LHCN-M2 (cell line): ENCODE results near the gene LRP6. TPM values are rescaled to one million over a fixed set of nuclear protein-coding genes. Genes with fewer than 3 reads are reported as not detected.
"Not testable (repeated sequence)": the region's sequence is repeated elsewhere in the genome, so short reads cannot be mapped to it uniquely, and the experiment has no call there.

ENCODE experiments used
- DNase-seq: peaks from one replicate; pipeline ENCODE4 v3.0.0-alpha.2; 2012; ENCODE audit warnings: low read depth
- total RNA-seq: library from RNA; depleted of rRNA; stranded (reverse); fragments of >200 nt; gene quantifications from 2 replicates; pipeline ENCODE4 v1.2.3, GENCODE V29; 2014

The LRP6 gene
- total RNA-seq, 1 experiment from 2014 or later: 10.3 TPM

GRCh38 chr12:12181511-12181910 is 85.3 kb downstream of the LRP6 start:
- DNase-seq: peak; percentile 59

- DNase-seq: no peak
These were observed 86.3 kb downstream of the LRP6 start for GRCh38 chr12:12180575-12180974.

GRCh38 chr12:12180136-12180535 is 86.7 kb downstream of the LRP6 start:
- no peak for DNase-seq

GRCh38 chr12:12178559-12178958 is 88.3 kb downstream of the LRP6 start:
- DNase-seq: no peak

- DNase-seq: no peak
These were observed 90.4 kb downstream of the LRP6 start for GRCh38 chr12:12176402-12176801.

GRCh38 chr12:12171991-12172511 is 94.8 kb downstream of the LRP6 start:
- DNase-seq: peak; percentile 75

- DNase-seq: no peak
These were observed 99.0 kb downstream of the LRP6 start for GRCh38 chr12:12167847-12168246.

GRCh38 chr12:12166751-12167150 is 100.1 kb downstream of the LRP6 start:
- DNase-seq: no peak

- DNase-seq: peak; percentile 23
These were observed 106.9 kb downstream of the LRP6 start for GRCh38 chr12:12159988-12160387.

- DNase-seq: no peak
These were observed 108.0 kb downstream of the LRP6 start for GRCh38 chr12:12158858-12159257.

GRCh38 chr12:12157424-12157823 is 109.4 kb downstream of the LRP6 start:
- peak; percentile 24 for DNase-seq

- no peak for DNase-seq
These were observed 110.0 kb downstream of the LRP6 start for GRCh38 chr12:12156828-12157227.

GRCh38 chr12:12156116-12156515 is 110.7 kb downstream of the LRP6 start:
- no peak for DNase-seq

GRCh38 chr12:12153596-12153995 is 113.2 kb downstream of the LRP6 start:
- DNase-seq: no peak

GRCh38 chr12:12147111-12147510 is 119.7 kb downstream of the LRP6 start:
- DNase-seq: no peak

- not testable (repeated sequence) for DNase-seq
These were observed 122.3 kb downstream of the LRP6 start for GRCh38 chr12:12144531-12144930.

- no peak for DNase-seq
These were observed 125.8 kb downstream of the LRP6 start for GRCh38 chr12:12141000-12141399.

GRCh38 chr12:12138203-12139154 is 128.4 kb downstream of the LRP6 start:
- DNase-seq: no peak

GRCh38 chr12:12133785-12134184 is 133.1 kb downstream of the LRP6 start:
- no peak for DNase-seq

GRCh38 chr12:12133259-12133658 is 133.6 kb downstream of the LRP6 start:
- DNase-seq: no peak

- DNase-seq: no peak
These were observed 138.2 kb downstream of the LRP6 start for GRCh38 chr12:12128670-12129069.

- no peak for DNase-seq
These were observed 139.5 kb downstream of the LRP6 start for GRCh38 chr12:12127304-12127703.

- no peak for DNase-seq
These were observed 140.3 kb downstream of the LRP6 start for GRCh38 chr12:12126551-12126950.
